OCI-LY7 (cell line): Measurements from ENCODE around the gene SALL1. TPM values are rescaled to one million over a fixed set of nuclear protein-coding genes. Genes with fewer than 3 reads are reported as not detected.

ENCODE experiments used
- BruUV-seq: library from RNA; stranded (reverse); fragments of 400-500 nt; replicated peaks from 2 replicates; lab custom pipeline; 2021; lab: Mats Ljungman, UMichigan
- CTCF ChIA-PET: fragments of 300-600 bp; sonication (Branson Sonifier 250); formaldehyde crosslinking; loops from one replicate; lab custom pipeline; 2022; ENCODE audit warnings: antibody characterized with exemption; ENCODE audit not compliant: unreplicated experiment; lab: Charles Lee
- POLR2A ChIA-PET: fragments of 300-600 bp; sonication (Branson Sonifier 250); formaldehyde crosslinking; loops from one replicate; lab custom pipeline; 2022; ENCODE audit warnings: antibody characterized with exemption; lab: Charles Lee
- DNase-seq: peaks from one replicate; pipeline ENCODE4 v3.0.0-alpha.2; 2015; ENCODE audit warnings: low spot score
- H2AFZ ChIP-seq: fragments of 200-600 bp; sonication (generic), shearing (Covaris generic); 2 replicates; pipeline ENCODE4 v1.6.1; 2014; ENCODE audit warnings: mild to moderate bottlenecking, antibody characterized with exemption, low read length, moderate library complexity
- H3K27ac ChIP-seq: fragments of 200-600 bp; sonication (generic); 2 replicates; pipeline ENCODE4 v1.5.1; 2014; ENCODE audit warnings: mixed run types, low read depth, mild to moderate bottlenecking, moderate library complexity, low read length, inconsistent platforms; ENCODE audit not compliant: poor library complexity, severe bottlenecking
- H3K36me3 ChIP-seq: fragments of 200-600 bp; sonication (generic); 2 replicates; pipeline ENCODE4 v1.6.1; 2014; ENCODE audit warnings: mild to moderate bottlenecking, antibody characterized with exemption, low read length, moderate library complexity, mixed read lengths; ENCODE audit not compliant: insufficient read depth
- H3K4me1 ChIP-seq: fragments of 200-600 bp; sonication (generic); 2 replicates; pipeline ENCODE4 v1.5.1; 2014; ENCODE audit warnings: mild to moderate bottlenecking, low read length; ENCODE audit not compliant: insufficient read depth, poor library complexity, severe bottlenecking
- H3K4me2 ChIP-seq: fragments of 200-600 bp; sonication (generic); 2 replicates; pipeline ENCODE4 v1.6.1; 2014; ENCODE audit warnings: mild to moderate bottlenecking, low read length
- H3K4me3 ChIP-seq: fragments of 200-600 bp; sonication (generic); 2 replicates; pipeline ENCODE4 v1.5.1; 2014; ENCODE audit warnings: mild to moderate bottlenecking, low read depth, low read length; ENCODE audit not compliant: poor library complexity, severe bottlenecking
- H3K79me2 ChIP-seq: fragments of 200-600 bp; sonication (generic); 2 replicates; pipeline ENCODE4 v1.6.1; 2016; ENCODE audit warnings: low read depth, mild to moderate bottlenecking, low read length, moderate library complexity, mixed read lengths; ENCODE audit not compliant: insufficient read depth
- H3K9me2 ChIP-seq: fragments of 200-600 bp; sonication (generic); 2 replicates; pipeline ENCODE4 v1.6.1; 2016; ENCODE audit warnings: mild to moderate bottlenecking, low read length, mixed read lengths; ENCODE audit not compliant: insufficient read depth
- H3K9me3 ChIP-seq: fragments of 200-600 bp; sonication (generic); 2 replicates; pipeline ENCODE4 v1.6.1; 2014; ENCODE audit warnings: mild to moderate bottlenecking, mixed run types, low read length, mixed read lengths
- H4K20me1 ChIP-seq: fragments of 200-600 bp; sonication (generic); 2 replicates; pipeline ENCODE4 v1.6.1; 2014; ENCODE audit warnings: mild to moderate bottlenecking, antibody characterized with exemption, low read length, moderate library complexity, mixed read lengths; ENCODE audit not compliant: insufficient read depth
- CTCF ChIP-seq: fragments of 200-600 bp; sonication (generic); conservative IDR thresholded peaks from 2 replicates; pipeline ENCODE4 v1.5.1; 2014; ENCODE audit warnings: mild to moderate bottlenecking, antibody characterized with exemption, low read length, moderate library complexity, mixed read lengths
- EZH2phosphoT487 ChIP-seq: fragments of 200-600 bp; sonication (generic); IDR thresholded peaks from 2 replicates; pipeline ENCODE4 v1.6.1; 2018; ENCODE audit warnings: low read depth, borderline replicate concordance, mild to moderate bottlenecking, mixed run types, antibody characterized with exemption, low read length, moderate library complexity, mixed read lengths
- intact Hi-C: fragments of 100-400 bp; cut with micrococcal nuclease; formaldehyde crosslinking; loops from one replicate; pipeline ENCODE4 v1.10.0; 2022; ENCODE audit not compliant: unreplicated experiment
- total RNA-seq, 2 experiments: library from RNA; depleted of rRNA in 1 of 2; stranded (reverse); fragments of >200 nt in 1 of 2; shearing (Covaris generic) in 1 of 2; gene quantifications; 2 replicates each; pipeline ENCODE4 v1.2.3, GENCODE V29; 2014 to 2022

The SALL1 gene
- total RNA-seq, 2 experiments from 2014 or later: not detected

GRCh38 chr16:51180719-51181502, 29.8 kb upstream of the SALL1 start:
- Histone ChIP-seq H4K20me1 (no peaks in the 10 kb centered on the region), H3K4me1 (peaks cover 53% of the 10 kb centered on the region), H2AFZ (peak overlapping the region; percentile 84), H3K4me2 (peak overlapping the region; percentile 38), H3K36me3 (no peaks in the 10 kb centered on the region), H3K79me2 (no peaks in the 10 kb centered on the region), H3K27ac (peak overlapping the region; percentile 25), H3K9me3 (no peaks in the 10 kb centered on the region), H3K4me3 (no peak overlapping the region), H3K9me2 (no peaks in the 10 kb centered on the region)
- CTCF ChIA-PET: no interaction called here
- peak; percentile 10 for DNase-seq
- POLR2A ChIA-PET: interaction anchor here (0.6 kb wide), 1 partner anchor 94 kb away, joined by 4 read pairs; no protein-coding TSS in a partner anchor
- intact Hi-C loops: no loop called here
- no peak for TF ChIP-seq CTCF
- no TSS peak for BruUV-seq

DNA sequence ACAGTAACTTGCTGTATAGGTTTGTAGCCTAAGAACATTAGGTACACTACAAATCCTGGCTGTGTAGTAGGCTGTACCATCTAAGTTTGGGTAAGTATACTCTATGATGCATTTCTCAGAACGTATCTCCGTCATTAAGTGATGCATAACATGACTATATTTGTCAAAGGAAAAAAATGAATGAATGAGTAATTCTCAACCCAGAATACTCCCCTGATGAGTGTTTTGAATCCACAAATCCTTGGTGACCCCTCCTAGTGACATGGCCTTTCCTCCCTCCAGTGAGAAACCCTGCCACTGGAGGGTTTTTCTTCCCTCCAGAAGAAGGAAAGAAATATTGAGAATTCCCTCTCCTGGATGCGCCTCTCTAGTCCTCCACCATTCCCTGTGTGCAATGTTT, 24.0 kb upstream of the SALL1 start:
- Histone ChIP-seq H3K4me3 (no peak overlapping the region), H3K4me2 (no peak overlapping the region), H3K4me1 (peaks cover 1% of the 10 kb centered on the region), H4K20me1 (no peaks in the 10 kb centered on the region), H2AFZ (no peak overlapping the region), H3K79me2 (no peaks in the 10 kb centered on the region), H3K9me2 (no peaks in the 10 kb centered on the region), H3K9me3 (no peaks in the 10 kb centered on the region), H3K27ac (no peak overlapping the region), H3K36me3 (no peaks in the 10 kb centered on the region)
- TF ChIP-seq EZH2phosphoT487 (no peak), CTCF (no peak)
- ChIA-PET CTCF (no interaction called here), POLR2A (no interaction called here)
- no peak for DNase-seq
- BruUV-seq: no TSS peak
- intact Hi-C loops: no loop called here

- no peak overlapping the region for H3K27ac ChIP-seq
- no peak for DNase-seq
- no peaks in the 10 kb centered on the region for H3K79me2 ChIP-seq
- H3K4me3 ChIP-seq: no peak overlapping the region
- ChIA-PET CTCF (no interaction called here), POLR2A (no interaction called here)
- H3K9me2 ChIP-seq: no peaks in the 10 kb centered on the region
- no peaks in the 10 kb centered on the region for H3K4me1 ChIP-seq
- no peak for TF ChIP-seq CTCF
- H4K20me1 ChIP-seq: no peaks in the 10 kb centered on the region
- no peaks in the 10 kb centered on the region for H3K36me3 ChIP-seq
- intact Hi-C loops: no loop called here
- H2AFZ ChIP-seq: no peak overlapping the region
- no peaks in the 10 kb centered on the region for H3K9me3 ChIP-seq
- H3K4me2 ChIP-seq: no peak overlapping the region
- no TSS peak for BruUV-seq
Measured at GRCh38 chr16:51172368-51172767, 21.3 kb upstream of the SALL1 start.
